ENCODE data around the gene C4orf54. TPM values are rescaled to one million over a fixed set of nuclear protein-coding genes. Genes with fewer than 3 reads are reported as not detected.

The C4orf54 gene
- total RNA-seq, 4 donors from 2014 or later: 0.22 to 0.34 TPM; not detected in 2

DNA sequence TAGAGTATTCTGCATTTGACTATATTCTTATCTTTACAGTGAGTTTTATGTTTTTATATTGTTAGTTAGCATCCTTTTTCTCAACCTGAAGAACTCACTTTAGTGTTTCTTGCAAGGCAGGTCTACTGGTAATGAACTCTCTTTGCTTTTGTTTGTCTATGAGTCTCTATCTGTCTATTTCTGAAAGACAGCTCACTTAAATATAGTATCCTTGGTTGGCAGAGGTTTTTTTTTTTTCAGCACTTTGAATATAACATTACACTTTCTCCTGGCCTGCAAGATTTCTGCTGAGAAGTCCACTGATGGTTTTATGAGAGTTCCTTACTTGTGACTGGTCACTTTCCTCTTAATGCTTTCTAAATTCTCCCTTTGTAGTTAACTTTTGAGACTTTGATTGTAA lies 32.8 kb upstream of the C4orf54 start:
- H3K4me3 ChIP-seq (replicated peaks in 1 of 3): no peak overlapping the region
- H3K36me3 ChIP-seq: no peaks in the 10 kb centered on the region
- no peak for DNase-seq
- no peaks in the 10 kb centered on the region for H3K27me3 ChIP-seq
- H3K27ac ChIP-seq: no peak overlapping the region
- no peak for TF ChIP-seq CTCF (IDR thresholded peaks at IDR 0.05)
- TF ChIP-seq POLR2A (IDR thresholded peaks at IDR 0.05): no peak
- H3K9me3 ChIP-seq: no peaks in the 10 kb centered on the region
- H3K4me1 ChIP-seq: no peaks in the 10 kb centered on the region
- intact Hi-C loops (cut with DNase I): no loop called here

- no peak for DNase-seq
- TF ChIP-seq POLR2A (IDR thresholded peaks at IDR 0.05) (no peak), CTCF (IDR thresholded peaks at IDR 0.05) (no peak)
These were observed 29.5 kb upstream of the C4orf54 start for GRCh38 chr4:99687120-99687519.

DNA sequence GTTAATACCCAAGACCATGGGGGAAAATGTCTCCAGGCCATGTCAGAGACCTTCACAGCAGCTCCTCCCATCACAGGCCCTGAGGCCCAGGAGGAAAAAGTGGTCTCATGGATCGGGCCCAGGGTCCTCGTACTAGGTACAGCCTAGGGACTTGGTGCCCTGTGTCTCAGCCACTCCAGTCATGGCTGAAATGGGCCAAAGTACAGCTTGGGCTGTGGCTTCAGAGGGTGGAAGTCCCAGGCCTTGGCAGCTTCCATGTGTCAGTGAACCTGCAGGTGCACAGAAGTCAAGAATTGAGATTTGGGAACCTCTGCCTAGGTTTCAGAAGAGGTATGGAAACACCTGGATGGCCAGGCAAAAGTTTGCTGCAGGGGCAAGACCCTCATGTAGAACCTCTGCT lies 27.6 kb upstream of the C4orf54 start:
- Histone ChIP-seq H3K4me3 (replicated peaks in 1 of 3) (no peak overlapping the region), H3K27ac (no peak overlapping the region), H3K4me1 (no peaks in the 10 kb centered on the region), H3K9me3 (no peaks in the 10 kb centered on the region), H3K36me3 (no peaks in the 10 kb centered on the region), H3K27me3 (no peaks in the 10 kb centered on the region)
- no peak for TF ChIP-seq CTCF (IDR thresholded peaks at IDR 0.05)
- TF ChIP-seq POLR2A (IDR thresholded peaks at IDR 0.05): no peak
- no peak for DNase-seq
- 88 to 89% methylated on average over 2 of the region's 2 CpGs for WGBS, 2 donors
- intact Hi-C loops (cut with DNase I): no loop called here

More at GRCh38 chr4:99687120-99687519, 29.5 kb upstream of the C4orf54 start:
- intact Hi-C loops (cut with DNase I): no loop called here
- no peak overlapping the region for H3K4me3 ChIP-seq (replicated peaks in 1 of 3)
- 74 to 78% methylated on average over 1 of the region's 1 CpG for WGBS, 2 donors
- no peaks in the 10 kb centered on the region for H3K4me1 ChIP-seq
- H3K9me3 ChIP-seq: no peaks in the 10 kb centered on the region
- H3K27ac ChIP-seq: no peak overlapping the region
- H3K27me3 ChIP-seq: no peaks in the 10 kb centered on the region
- no peaks in the 10 kb centered on the region for H3K36me3 ChIP-seq

GRCh38 chr4:99683895-99684294 lies 26.3 kb upstream of the C4orf54 start:
- 68 to 90% methylated on average over 4 of the region's 4 CpGs for WGBS, 2 donors
- H3K27me3 ChIP-seq: no peaks in the 10 kb centered on the region
- intact Hi-C loops (cut with DNase I): no loop called here
- no peak overlapping the region for H3K4me3 ChIP-seq (replicated peaks in 1 of 3)
- no peaks in the 10 kb centered on the region for H3K9me3 ChIP-seq
- TF ChIP-seq CTCF (IDR thresholded peaks at IDR 0.05): no peak
- no peak for TF ChIP-seq POLR2A (IDR thresholded peaks at IDR 0.05)
- no peak for DNase-seq
- no peak overlapping the region for H3K27ac ChIP-seq
- peaks cover 5 to 7% of the 10 kb centered on the region in 2 donors for H3K4me1 ChIP-seq
- no peaks in the 10 kb centered on the region for H3K36me3 ChIP-seq

DNA sequence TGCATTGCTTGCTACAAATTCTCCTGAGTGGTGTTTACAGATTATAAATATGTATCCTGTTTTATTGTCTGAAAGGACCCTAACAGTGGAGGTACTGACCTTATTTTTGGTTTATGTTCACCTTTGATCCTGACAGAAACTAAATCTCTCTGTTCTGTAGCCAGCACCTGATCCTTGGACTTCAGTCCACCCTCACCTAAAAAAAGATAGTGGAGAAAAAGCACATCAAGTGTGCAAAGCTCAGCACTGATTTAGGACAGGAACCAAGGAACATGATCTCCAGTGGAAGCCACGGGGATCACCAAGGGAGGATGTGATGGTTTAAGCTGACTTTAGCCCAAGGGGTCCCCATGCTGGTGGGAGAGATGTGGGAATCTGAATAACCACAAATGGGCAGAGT lies 22.3 kb upstream of the C4orf54 start:
- Histone ChIP-seq H3K4me1 (peaks cover 5 to 7% of the 10 kb centered on the region in 2 donors), H3K27me3 (no peaks in the 10 kb centered on the region), H3K4me3 (replicated peaks in 1 of 3) (no peak overlapping the region), H3K27ac (peak overlapping the region in 2 of 3 donors; percentile 18 to 26), H3K36me3 (no peaks in the 10 kb centered on the region), H3K9me3 (no peaks in the 10 kb centered on the region)
- DNase-seq: no peak
- intact Hi-C loops (cut with DNase I): no loop called here
- TF ChIP-seq POLR2A (IDR thresholded peaks at IDR 0.05) (no peak), CTCF (IDR thresholded peaks at IDR 0.05) (no peak)
- 93 to 100% methylated on average over 1 of the region's 1 CpG for WGBS, 2 donors

Measured in thyroid gland (tissue), 4 donors.